Spinal cord (tissue), 10 donors: ENCODE data around the gene ERICH6B. TPM values are rescaled to one million over a fixed set of nuclear protein-coding genes. Genes with fewer than 3 reads are reported as not detected.

Source experiments
- DNase-seq, 6 donors: peaks; one replicate each; pipeline versions ENCODE4 v3.0.0 to v3.0.0-alpha.2; 2013 to 2015; ENCODE audit warnings: low spot score in 6 of 6, low read depth in 4 of 6
- H3K27ac ChIP-seq: one replicate; pipeline ENCODE4 v1.5.1; 2013; ENCODE audit warnings: low read depth, low read length, control low read depth
- H3K27me3 ChIP-seq: one replicate; pipeline ENCODE4 v1.6.1; 2013; ENCODE audit warnings: low read length; ENCODE audit not compliant: control insufficient read depth, insufficient read depth
- H3K36me3 ChIP-seq: one replicate; pipeline ENCODE4 v1.6.1; 2013; ENCODE audit warnings: low read length; ENCODE audit not compliant: control insufficient read depth, insufficient read depth
- H3K4me1 ChIP-seq: one replicate; pipeline ENCODE4 v1.6.1; 2013; ENCODE audit warnings: low read length; ENCODE audit not compliant: control insufficient read depth, insufficient read depth
- H3K4me3 ChIP-seq: one replicate; pipeline ENCODE4 v1.5.1; 2013; ENCODE audit warnings: low read depth, low read length, control low read depth
- H3K9me3 ChIP-seq: one replicate; pipeline ENCODE4 v1.6.1; 2013; ENCODE audit warnings: low read length; ENCODE audit not compliant: control insufficient read depth, insufficient read depth
- WGBS: methylation state at CpG from one replicate; pipeline ENCODE4 v1.1.5; 2013; ENCODE audit warnings: missing lambda C conversion rate; ENCODE audit not compliant: insufficient coverage; 5-methylcytosine and 5-hydroxymethylcytosine counted together
- polyA plus RNA-seq, 2 donors: library from polyadenylated mRNA; unstranded; fragments of 120-200 nt; gene quantifications; one replicate each; pipeline ENCODE4 v1.2.1, GENCODE V29; 2013; ENCODE audit not compliant: insufficient read length in 2 of 2
- total RNA-seq, 2 donors: library from RNA; depleted of rRNA in 1 of 2; stranded (reverse); fragments of 120-200 nt in 1 of 2; fragments of >200 nt in 1 of 2; gene quantifications; one replicate each; pipeline versions ENCODE4 v1.2.3 to v1.2.4, GENCODE V29; 2013 to 2014
- donor health status: healthy.

The ERICH6B gene
- total and polyA plus RNA-seq, 4 donors = 0.39 to 4.7 (median 2.8) TPM; not detected in 1

DNA sequence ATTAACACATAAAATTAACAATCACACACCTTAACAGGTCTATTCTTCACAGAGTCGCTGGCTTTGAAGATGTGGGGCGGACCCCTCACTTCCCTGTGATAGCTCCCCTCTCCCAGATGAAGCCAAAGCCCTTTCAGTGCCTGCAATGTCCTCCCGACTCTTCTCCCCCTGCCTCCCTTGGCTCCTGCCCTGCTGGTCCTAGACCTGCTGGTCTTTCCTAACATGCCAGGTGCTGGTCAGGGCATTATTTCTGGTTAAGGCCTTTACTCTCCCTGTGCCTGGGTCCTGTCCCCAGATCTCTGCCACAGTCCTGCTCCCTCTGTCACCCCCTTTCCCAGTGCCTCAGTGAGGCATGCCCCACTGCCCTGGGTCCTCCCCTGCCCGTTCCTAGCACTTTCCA lies 12.2 kb downstream of the ERICH6B start:
- WGBS = 100% methylated on average over 4 of the region's 4 CpGs
- no peak overlapping the region for H3K27ac ChIP-seq
- no peak overlapping the region for H3K4me3 ChIP-seq
- no peaks in the 10 kb centered on the region for H3K36me3 ChIP-seq
- H3K4me1 ChIP-seq = no peaks in the 10 kb centered on the region
- no peaks in the 10 kb centered on the region for H3K9me3 ChIP-seq
- no peak for DNase-seq
- H3K27me3 ChIP-seq = no peaks in the 10 kb centered on the region

DNA sequence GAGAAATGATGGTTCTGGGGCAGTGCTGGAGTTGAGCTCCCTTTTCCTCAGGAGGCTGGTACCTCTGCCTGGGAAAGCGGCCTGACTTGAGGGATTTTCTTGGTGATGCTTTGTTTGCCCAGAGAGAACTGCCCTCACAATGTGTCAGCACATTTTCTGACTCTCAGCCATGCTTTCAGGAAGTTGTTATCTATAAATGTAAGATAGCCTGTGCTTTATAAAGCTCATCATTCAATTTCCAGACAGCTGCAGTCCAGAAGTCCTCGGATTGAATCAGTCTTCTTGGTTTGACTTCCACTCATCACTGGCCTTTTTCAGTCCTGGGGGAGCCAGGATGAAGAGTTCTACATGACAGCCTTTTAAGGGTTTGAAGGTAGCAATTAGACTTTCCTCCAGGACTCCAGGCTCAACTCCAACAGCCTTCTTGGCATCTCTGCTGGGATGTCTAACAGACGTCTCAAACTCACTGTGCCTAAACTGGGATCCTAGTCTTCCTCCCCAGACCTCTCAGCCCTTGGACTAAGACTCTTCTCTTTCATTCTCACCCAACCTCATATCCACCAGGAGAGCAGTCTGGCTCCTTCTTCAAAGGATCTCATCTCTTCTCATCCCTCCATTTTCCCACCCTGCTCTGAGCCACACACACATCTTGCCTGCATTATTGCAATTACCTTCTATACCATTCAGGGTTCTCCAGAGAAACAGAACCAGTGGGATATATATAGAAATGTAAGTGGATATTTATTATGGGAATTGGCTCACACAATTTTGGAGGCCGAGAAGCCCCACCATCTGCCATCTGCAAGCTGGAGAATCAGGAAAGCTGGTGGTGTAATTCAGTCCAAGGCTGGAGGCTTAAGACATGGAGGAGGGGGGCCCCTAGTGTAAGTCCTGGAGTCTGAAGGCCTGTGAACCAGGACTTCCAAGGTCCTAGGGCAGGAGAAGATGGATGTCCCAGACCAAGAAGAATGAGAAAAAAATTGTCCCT lies 13.1 kb downstream of the ERICH6B start:
- Histone ChIP-seq H3K27ac (no peak overlapping the region), H3K9me3 (no peaks in the 10 kb centered on the region), H3K4me1 (no peaks in the 10 kb centered on the region), H3K36me3 (no peaks in the 10 kb centered on the region), H3K4me3 (no peak overlapping the region), H3K27me3 (no peaks in the 10 kb centered on the region)
- 85% methylated on average over 2 of the region's 4 CpGs for WGBS
- DNase-seq = peak in 1 of 6 donors; percentile 65

DNA sequence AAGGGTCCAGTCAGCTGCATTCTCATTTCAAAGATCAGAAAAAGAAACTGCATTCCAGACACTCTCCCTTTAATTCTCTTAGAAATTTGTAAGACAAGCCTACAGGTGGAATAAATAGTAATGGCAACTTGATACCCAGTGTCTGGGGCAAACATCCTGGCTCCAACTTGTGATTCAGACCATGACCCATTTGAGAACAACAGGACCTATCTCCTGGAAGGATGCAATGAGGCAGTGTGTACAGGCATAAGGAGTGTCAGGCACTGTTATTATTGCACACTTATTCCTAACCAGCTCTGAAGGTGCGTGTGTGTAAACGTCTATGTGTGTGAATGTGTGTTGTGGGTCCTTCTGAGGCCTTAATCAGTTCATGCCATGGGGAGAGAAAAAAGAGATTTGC lies 13.9 kb downstream of the ERICH6B start:
- Histone ChIP-seq H3K36me3 (no peaks in the 10 kb centered on the region), H3K27me3 (no peaks in the 10 kb centered on the region), H3K4me3 (no peak overlapping the region), H3K9me3 (no peaks in the 10 kb centered on the region), H3K27ac (no peak overlapping the region), H3K4me1 (no peaks in the 10 kb centered on the region)
- DNase-seq = no peak
- WGBS = no CpG with 5 or more reads among the region's 2 CpGs

DNA sequence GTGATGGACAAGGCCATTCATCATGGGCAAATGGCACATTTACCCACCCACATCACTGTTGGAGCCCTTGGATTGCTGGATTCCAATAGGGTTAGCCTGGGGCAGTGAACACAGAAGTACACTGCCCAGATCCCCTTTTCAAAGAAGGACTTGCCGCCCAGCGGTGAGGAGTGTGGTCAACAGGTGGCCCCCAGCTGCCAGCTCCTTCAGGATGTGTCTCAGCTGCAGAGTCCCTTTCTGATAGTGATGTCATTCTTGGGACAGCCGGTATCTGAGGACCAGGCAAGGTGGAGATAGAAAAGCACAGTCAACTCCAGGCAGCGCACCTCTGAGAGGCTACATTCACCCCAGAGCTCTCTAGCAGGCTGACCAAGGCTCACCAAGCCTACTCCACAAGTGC lies 16.9 kb downstream of the ERICH6B start:
- H3K36me3 ChIP-seq = no peaks in the 10 kb centered on the region
- H3K27me3 ChIP-seq = no peaks in the 10 kb centered on the region
- no peaks in the 10 kb centered on the region for H3K9me3 ChIP-seq
- WGBS = 98% methylated on average over 3 of the region's 4 CpGs
- DNase-seq = no peak
- H3K4me1 ChIP-seq = no peaks in the 10 kb centered on the region
- no peak overlapping the region for H3K27ac ChIP-seq
- no peak overlapping the region for H3K4me3 ChIP-seq

DNA sequence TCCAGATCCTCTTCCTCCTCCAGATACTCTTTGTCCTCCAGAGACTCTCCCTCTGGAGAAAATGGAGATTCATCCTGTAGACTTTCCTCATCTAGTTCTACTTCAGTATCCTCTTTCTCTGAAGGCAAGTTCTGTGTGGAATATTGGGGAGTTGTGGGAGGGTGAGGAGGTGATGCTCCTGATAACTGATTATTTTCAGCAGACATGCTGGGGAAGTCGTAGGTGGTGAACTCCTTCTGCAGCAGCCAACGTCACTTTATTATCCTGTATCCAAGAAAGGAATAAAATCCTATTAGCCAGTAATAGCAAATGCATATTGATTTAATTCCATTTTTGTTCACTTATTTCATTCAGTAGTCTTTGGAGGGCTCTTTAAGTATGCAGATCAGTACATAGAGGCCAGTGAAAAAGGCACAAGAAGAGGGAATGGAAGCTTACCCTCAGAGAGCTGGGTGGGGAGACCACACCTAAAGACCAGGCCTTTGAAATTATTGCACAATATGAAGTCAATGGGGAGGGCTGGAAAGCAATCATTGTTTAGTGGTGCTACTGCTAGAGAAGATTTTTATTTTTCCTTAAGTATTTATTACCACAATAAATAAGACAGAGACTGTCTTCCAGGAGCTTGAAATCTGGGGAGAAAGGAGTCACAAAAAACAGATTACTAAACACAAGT lies 18.6 kb downstream of the ERICH6B start:
- Histone ChIP-seq H3K36me3 (no peaks in the 10 kb centered on the region), H3K4me3 (no peak overlapping the region), H3K4me1 (no peaks in the 10 kb centered on the region), H3K9me3 (no peaks in the 10 kb centered on the region), H3K27me3 (no peaks in the 10 kb centered on the region), H3K27ac (no peak overlapping the region)
- no CpG with 5 or more reads among the region's 2 CpGs for WGBS
- DNase-seq = no peak

DNA sequence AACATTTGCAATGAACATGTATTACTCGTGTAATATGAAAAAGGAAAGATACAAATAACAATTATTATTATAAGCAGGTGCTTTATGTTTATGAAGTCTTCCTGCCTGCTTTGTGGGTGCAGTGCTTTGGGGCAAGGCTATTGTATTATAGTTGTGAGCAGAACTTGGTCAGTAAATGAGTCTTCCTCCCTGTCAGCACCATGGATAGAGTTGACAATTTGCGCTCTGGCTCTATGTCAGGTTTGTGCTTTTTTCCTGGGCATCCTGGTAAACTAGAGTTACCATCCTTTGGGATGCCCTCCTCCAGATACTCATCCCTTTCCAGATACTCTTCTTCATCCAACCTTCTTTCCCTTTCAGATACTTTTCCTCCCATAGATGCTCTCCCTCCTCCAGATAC lies 19.6 kb downstream of the ERICH6B start:
- Histone ChIP-seq H3K27ac (no peak overlapping the region), H3K4me1 (no peaks in the 10 kb centered on the region), H3K4me3 (no peak overlapping the region), H3K27me3 (no peaks in the 10 kb centered on the region), H3K9me3 (no peaks in the 10 kb centered on the region), H3K36me3 (no peaks in the 10 kb centered on the region)
- no peak for DNase-seq
- WGBS = 64% methylated on average over 1 of the region's 2 CpGs

DNA sequence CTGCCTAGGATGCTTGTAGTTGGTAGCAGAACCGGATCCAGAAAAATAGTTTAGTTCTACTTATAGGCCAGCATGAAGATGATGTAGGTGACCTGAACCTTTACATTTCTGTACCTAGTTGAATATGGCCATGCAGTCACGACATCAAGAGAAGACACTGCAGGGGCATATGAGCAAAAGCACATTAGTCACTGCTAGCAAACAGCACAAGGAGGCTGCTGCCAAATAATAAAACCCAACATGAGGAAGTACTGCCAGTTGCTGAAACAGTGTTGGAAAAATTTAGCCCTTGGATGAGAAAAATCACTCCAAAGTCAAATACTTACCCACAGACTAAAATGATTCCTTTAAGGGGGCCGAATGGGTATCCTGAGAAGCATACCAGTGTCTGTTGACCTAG lies 20.8 kb downstream of the ERICH6B start:
- H3K4me3 ChIP-seq = no peak overlapping the region
- no peaks in the 10 kb centered on the region for H3K27me3 ChIP-seq
- H3K9me3 ChIP-seq = no peaks in the 10 kb centered on the region
- H3K27ac ChIP-seq = no peak overlapping the region
- H3K4me1 ChIP-seq = no peaks in the 10 kb centered on the region
- no CpG with 5 or more reads among the region's 3 CpGs for WGBS
- no peaks in the 10 kb centered on the region for H3K36me3 ChIP-seq
- DNase-seq = peak in 1 of 6 donors; percentile 55

DNA sequence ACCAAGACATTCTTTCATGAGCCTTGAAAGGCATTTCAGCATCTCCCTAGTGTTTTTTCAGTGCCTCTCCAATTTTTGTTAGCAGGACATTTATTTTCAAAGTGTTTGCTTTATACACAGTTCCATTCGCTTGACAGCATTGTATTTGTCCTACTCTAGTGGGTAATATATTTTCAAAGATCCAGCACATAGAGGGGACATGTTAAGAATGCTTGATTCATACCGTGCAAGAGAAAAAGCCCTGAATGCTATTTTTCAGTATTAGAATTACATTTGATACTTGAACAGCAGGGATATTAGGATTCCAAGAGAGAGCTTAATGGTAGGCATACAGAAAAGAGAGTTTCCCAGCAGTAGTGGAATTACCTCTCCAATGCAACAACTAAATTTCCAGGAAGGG lies 21.3 kb downstream of the ERICH6B start:
- no peak overlapping the region for H3K27ac ChIP-seq
- H3K4me1 ChIP-seq = no peaks in the 10 kb centered on the region
- H3K9me3 ChIP-seq = no peaks in the 10 kb centered on the region
- H3K27me3 ChIP-seq = no peaks in the 10 kb centered on the region
- no peaks in the 10 kb centered on the region for H3K36me3 ChIP-seq
- peak in 1 of 6 donors; percentile 73 for DNase-seq
- no peak overlapping the region for H3K4me3 ChIP-seq
- no CpG with 5 or more reads among the region's 2 CpGs for WGBS

DNA sequence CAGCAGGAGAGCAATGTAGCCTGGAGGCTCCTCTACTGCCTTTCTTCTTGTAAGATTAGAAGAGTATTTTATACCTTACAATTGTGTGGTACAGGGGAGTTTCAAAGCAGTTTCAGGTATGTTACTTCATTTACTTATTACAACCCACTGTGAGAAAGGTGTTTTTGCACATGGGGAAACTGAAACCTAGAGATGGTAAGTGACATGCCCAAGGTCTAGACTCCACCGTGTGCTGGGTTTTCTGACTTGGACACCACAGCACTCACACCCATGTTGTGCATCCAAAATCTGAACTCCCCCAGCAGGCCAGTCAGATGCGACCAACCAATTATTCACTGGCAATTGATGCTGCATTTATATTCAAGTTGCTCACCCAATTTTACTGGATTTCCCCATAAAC lies 22.8 kb downstream of the ERICH6B start:
- 100% methylated on average over 1 of the region's 2 CpGs for WGBS

More for the DNA sequence above, 22.8 kb downstream of the ERICH6B start:
- Histone ChIP-seq H3K4me1 (no peaks in the 10 kb centered on the region), H3K27me3 (no peaks in the 10 kb centered on the region), H3K36me3 (no peaks in the 10 kb centered on the region), H3K4me3 (no peak overlapping the region), H3K27ac (no peak overlapping the region), H3K9me3 (no peaks in the 10 kb centered on the region)
- no peak for DNase-seq
